Activated naive CD4-positive, alpha-beta T cell treated with anti-CD3 and anti-CD28 coated beads for 36 hours (primary cell): ENCODE measurements around the gene CFAP46. TPM values are rescaled to one million over a fixed set of nuclear protein-coding genes. Genes with fewer than 3 reads are reported as not detected.
A peak's percentile ranks its signal among the peaks of the same experiment; 100 is the strongest.

Experiments
- CTCF ChIA-PET: fragments of 350-600 bp; sonication (Branson Sonifier 250); formaldehyde crosslinking; loops from one replicate; lab custom pipeline; 2021; ENCODE audit warnings: antibody characterized with exemption; lab: Charles Lee
- DNase-seq: peaks from one replicate; pipeline ENCODE4 v3.0.0-alpha.2; 2020
- H3K27ac Mint-ChIP-seq: one replicate; pipeline ENCODE4 v1.8.0; 2021; ENCODE audit warnings: mild to moderate bottlenecking, mixed read lengths
- H3K27me3 Mint-ChIP-seq: one replicate; pipeline ENCODE4 v1.8.0; 2021; ENCODE audit warnings: low read depth, mixed read lengths
- H3K36me3 Mint-ChIP-seq: one replicate; pipeline ENCODE4 v1.8.0; 2021; ENCODE audit warnings: low read depth, mixed read lengths
- H3K4me1 Mint-ChIP-seq: one replicate; pipeline ENCODE4 v1.8.0; 2021; ENCODE audit warnings: low read depth, mixed read lengths
- H3K4me3 Mint-ChIP-seq: one replicate; pipeline ENCODE4 v1.8.0; 2021; ENCODE audit warnings: mild to moderate bottlenecking, moderate library complexity, mixed read lengths
- H3K9me3 Mint-ChIP-seq: one replicate; pipeline ENCODE4 v1.8.0; 2021; ENCODE audit warnings: mixed read lengths
- intact Hi-C: fragments of 100-400 bp; cut with micrococcal nuclease; formaldehyde crosslinking; loops from one replicate; pipeline ENCODE4 v1.15.1; 2023
- total RNA-seq, 2 experiments: library from RNA; stranded (reverse); gene quantifications; one replicate each; pipeline ENCODE4 v1.2.3, GENCODE V29; 2021

CFAP46 gene
- total RNA-seq, 2 experiments from 2014 or later: not detected

GRCh38 chr10:132984801-132985545 lies 42.6 kb upstream of the CFAP46 start:
- CTCF ChIA-PET: interaction anchor here (0.7 kb wide), 1 partner anchor 446 kb away, joined by 3 read pairs; no protein-coding TSS in a partner anchor
- DNase-seq: no peak
- no peaks in the 10 kb centered on the region for H3K27me3 Mint-ChIP-seq

GRCh38 chr10:132984008-132984295 lies 41.6 kb upstream of the CFAP46 start:
- no peaks in the 10 kb centered on the region for H3K36me3 Mint-ChIP-seq
- H3K4me3 Mint-ChIP-seq: no peak overlapping the region
- H3K27me3 Mint-ChIP-seq: no peaks in the 10 kb centered on the region
- DNase-seq: no peak
- intact Hi-C loops: no loop called here
- no peaks in the 10 kb centered on the region for H3K9me3 Mint-ChIP-seq
- no peaks in the 10 kb centered on the region for H3K4me1 Mint-ChIP-seq
- no peak overlapping the region for H3K27ac Mint-ChIP-seq
- CTCF ChIA-PET: no interaction called here

More at GRCh38 chr10:132984801-132985545, 42.6 kb upstream of the CFAP46 start:
- Mint-ChIP-seq H3K4me3 (no peak overlapping the region), H3K27ac (no peak overlapping the region), H3K9me3 (no peaks in the 10 kb centered on the region), H3K4me1 (no peaks in the 10 kb centered on the region), H3K36me3 (no peaks in the 10 kb centered on the region)
- intact Hi-C loops: no loop called here

- Mint-ChIP-seq H3K27ac (no peak overlapping the region), H3K4me1 (no peaks in the 10 kb centered on the region), H3K9me3 (no peaks in the 10 kb centered on the region), H3K36me3 (no peaks in the 10 kb centered on the region), H3K27me3 (no peaks in the 10 kb centered on the region), H3K4me3 (no peak overlapping the region)
- CTCF ChIA-PET: no interaction called here
- no peak for DNase-seq
- intact Hi-C loops: no loop called here
Observed at GRCh38 chr10:132983252-132984007, 41.1 kb upstream of the CFAP46 start.

- DNase-seq: no peak
- CTCF ChIA-PET: interaction anchor here (0.7 kb wide), 1 partner anchor 298 kb away, joined by 3 read pairs; no protein-coding TSS in a partner anchor
- Mint-ChIP-seq H3K27me3 (peaks cover 3% of the 10 kb centered on the region), H3K9me3 (no peaks in the 10 kb centered on the region), H3K36me3 (no peaks in the 10 kb centered on the region), H3K4me3 (no peak overlapping the region), H3K27ac (no peak overlapping the region), H3K4me1 (no peaks in the 10 kb centered on the region)
- intact Hi-C loops: no loop called here
Observed at GRCh38 chr10:132982301-132982989, 40.1 kb upstream of the CFAP46 start.

- CTCF ChIA-PET: no interaction called here
- no peaks in the 10 kb centered on the region for H3K4me1 Mint-ChIP-seq
- H3K27ac Mint-ChIP-seq: no peak overlapping the region
- H3K27me3 Mint-ChIP-seq: peaks cover 3% of the 10 kb centered on the region
- H3K9me3 Mint-ChIP-seq: no peaks in the 10 kb centered on the region
- intact Hi-C loops: no loop called here
- no peaks in the 10 kb centered on the region for H3K36me3 Mint-ChIP-seq
- H3K4me3 Mint-ChIP-seq: no peak overlapping the region
- DNase-seq: no peak
Observed at GRCh38 chr10:132981746-132982145, 39.4 kb upstream of the CFAP46 start.

GRCh38 chr10:132981173-132981555 lies 38.8 kb upstream of the CFAP46 start:
- intact Hi-C loops: no loop called here
- Mint-ChIP-seq H3K27me3 (peaks cover 3% of the 10 kb centered on the region), H3K27ac (no peak overlapping the region), H3K4me3 (no peak overlapping the region), H3K9me3 (no peaks in the 10 kb centered on the region), H3K4me1 (no peaks in the 10 kb centered on the region), H3K36me3 (no peaks in the 10 kb centered on the region)
- CTCF ChIA-PET: no interaction called here
- DNase-seq: no peak

- Mint-ChIP-seq H3K4me3 (no peak overlapping the region), H3K4me1 (no peaks in the 10 kb centered on the region), H3K27me3 (peaks cover 3% of the 10 kb centered on the region), H3K27ac (no peak overlapping the region), H3K36me3 (no peaks in the 10 kb centered on the region), H3K9me3 (no peaks in the 10 kb centered on the region)
- no peak for DNase-seq
- intact Hi-C loops: no loop called here
- CTCF ChIA-PET: no interaction called here
Observed at GRCh38 chr10:132980426-132981172, 38.2 kb upstream of the CFAP46 start.

- no peaks in the 10 kb centered on the region for H3K36me3 Mint-ChIP-seq
- intact Hi-C loops: no loop called here
- DNase-seq: no peak
- CTCF ChIA-PET: no interaction called here
- H3K27ac Mint-ChIP-seq: no peak overlapping the region
- no peaks in the 10 kb centered on the region for H3K9me3 Mint-ChIP-seq
- H3K27me3 Mint-ChIP-seq: peaks cover 5% of the 10 kb centered on the region
- no peak overlapping the region for H3K4me3 Mint-ChIP-seq
- H3K4me1 Mint-ChIP-seq: no peaks in the 10 kb centered on the region
Observed at GRCh38 chr10:132979491-132980425, 37.4 kb upstream of the CFAP46 start.

GRCh38 chr10:132978542-132978941 lies 36.2 kb upstream of the CFAP46 start:
- H3K27ac Mint-ChIP-seq: no peak overlapping the region
- H3K27me3 Mint-ChIP-seq: peaks cover 5% of the 10 kb centered on the region
- H3K9me3 Mint-ChIP-seq: no peaks in the 10 kb centered on the region
- DNase-seq: no peak
- H3K4me3 Mint-ChIP-seq: no peak overlapping the region
- no peaks in the 10 kb centered on the region for H3K36me3 Mint-ChIP-seq
- intact Hi-C loops: no loop called here
- no peaks in the 10 kb centered on the region for H3K4me1 Mint-ChIP-seq
- CTCF ChIA-PET: no interaction called here

GRCh38 chr10:132977807-132978206 lies 35.4 kb upstream of the CFAP46 start:
- DNase-seq: peak; percentile 0
- Mint-ChIP-seq H3K36me3 (no peaks in the 10 kb centered on the region), H3K27ac (no peak overlapping the region), H3K9me3 (no peaks in the 10 kb centered on the region), H3K4me1 (no peaks in the 10 kb centered on the region), H3K4me3 (no peak overlapping the region), H3K27me3 (peaks cover 5% of the 10 kb centered on the region)
- intact Hi-C loops: no loop called here
- CTCF ChIA-PET: no interaction called here

GRCh38 chr10:132977076-132977475 lies 34.7 kb upstream of the CFAP46 start:
- H3K4me1 Mint-ChIP-seq: no peaks in the 10 kb centered on the region
- H3K27me3 Mint-ChIP-seq: peaks cover 8% of the 10 kb centered on the region
- intact Hi-C loops: no loop called here
- H3K27ac Mint-ChIP-seq: no peak overlapping the region
- H3K4me3 Mint-ChIP-seq: no peak overlapping the region
- no peak for DNase-seq
- CTCF ChIA-PET: no interaction called here
- H3K9me3 Mint-ChIP-seq: no peaks in the 10 kb centered on the region
- H3K36me3 Mint-ChIP-seq: no peaks in the 10 kb centered on the region
